Measurements from ENCODE around the gene ZC3H6. TPM values are rescaled to one million over a fixed set of nuclear protein-coding genes. Genes with fewer than 3 reads are reported as not detected.

ZC3H6 gene
- total and polyA plus RNA-seq, 11 donors = 1.5 to 30.1 (median 16.6) TPM

Other genes with a start within 250 kb of the ZC3H6 start
- gene TMEM87B, start 220.3 kb upstream of the ZC3H6 start, total RNA-seq = 10 to 100 TPM in 2 of 9 donors, 1 to 10 TPM in 7; 4.8 to 18.5 (median 7.9) TPM
- gene TMEM87B, start 220.3 kb upstream of the ZC3H6 start, polyA plus RNA-seq = 1 to 10 TPM; 3.1 to 6.1 TPM
- gene FBLN7, start 137.2 kb upstream of the ZC3H6 start, total RNA-seq = 1 to 10 TPM in 3 of 9 donors, under 1 TPM in 5, not detected in 1; 0.35 to 2.9 (median 0.74) TPM
- gene FBLN7, start 137.2 kb upstream of the ZC3H6 start, polyA plus RNA-seq = under 1 TPM; 0.23 to 0.44 TPM
- gene ZC3H8, start 20.6 kb upstream of the ZC3H6 start, total RNA-seq = 10 to 100 TPM in 3 of 9 donors, 1 to 10 TPM in 6; 5.1 to 12.2 (median 8.1) TPM
- 1 to 10 TPM; 6.3 to 7.8 TPM for gene ZC3H8, start 20.6 kb upstream of the ZC3H6 start, polyA plus RNA-seq
- gene RGPD8, start 158.0 kb downstream of the ZC3H6 start, total RNA-seq = 1 to 10 TPM; 4.2 to 9.0 (median 7.0) TPM
- gene RGPD8, start 158.0 kb downstream of the ZC3H6 start, polyA plus RNA-seq = 1 to 10 TPM; 1.4 to 2.0 TPM
- gene TTL, start 206.6 kb downstream of the ZC3H6 start, total RNA-seq = 10 to 100 TPM; 25.2 to 55.3 (median 46.6) TPM
- gene TTL, start 206.6 kb downstream of the ZC3H6 start, polyA plus RNA-seq = 10 to 100 TPM; 13.0 to 29.0 TPM